ENCODE measurements around the gene YY1. TPM values are rescaled to one million over a fixed set of nuclear protein-coding genes. Genes with fewer than 3 reads are reported as not detected.

Gene YY1
- total and polyA plus RNA-seq, 2 of the 4 experiments (the other 2 are of a cell fraction) = 21.7 to 29.9 TPM

- CTCF ChIA-PET = no interaction called here
- Histone ChIP-seq H4K91ac (ENCODE audit: insufficient read depth, low read depth, low read length) (no peak overlapping the region), H2AK9ac (replicated peaks; ENCODE audit: low read depth, low read length, poor library complexity) (no peak overlapping the region), H2BK20ac (ENCODE audit: low read depth, low read length) (no peak overlapping the region), H3K23ac (ENCODE audit: low read depth, low read length) (no peak overlapping the region), H3K9me3 (ENCODE audit: control insufficient read depth, insufficient read depth, low read length) (no peaks in the 10 kb centered on the region), H3K79me1 (ENCODE audit: low read depth in 1 of 2, low read length in 2 of 2) (no peaks in the 10 kb centered on the region), H3K4me3 (ENCODE audit: insufficient read depth, low read depth, low read length) (no peak overlapping the region), H4K8ac (ENCODE audit: low read depth in 2 of 2, low read length in 2 of 2) (no peak overlapping the region), H3K9ac (ENCODE audit: low read depth, low read length) (no peak overlapping the region), H3K4me1 (ENCODE audit: control insufficient read depth, insufficient read depth, low read length) (peaks cover 4% of the 10 kb centered on the region), H4K20me1 (ENCODE audit: insufficient read depth, low read length) (no peaks in the 10 kb centered on the region), H2AK5ac (ENCODE audit: low read depth, low read length) (no peak overlapping the region), H3K36me3 (ENCODE audit: control insufficient read depth, insufficient read depth, low read length) (no peaks in the 10 kb centered on the region), H3K56ac (ENCODE audit: extremely low read depth, insufficient read depth, low read length) (no peak overlapping the region), H3K27me3 (ENCODE audit: control insufficient read depth, insufficient read depth, low read length) (no peaks in the 10 kb centered on the region), H3K4ac (ENCODE audit: low read depth, low read length) (no peak overlapping the region), H3K9me1 (ENCODE audit: insufficient read depth, low read length) (no peaks in the 10 kb centered on the region), H2BK5ac (ENCODE audit: low read depth, low read length, poor library complexity, severe bottlenecking) (no peak overlapping the region), H3K18ac (ENCODE audit: low read depth, low read length) (no peak overlapping the region), H4K5ac (ENCODE audit: low read depth, low read length) (no peak overlapping the region), H3K4me2 (ENCODE audit: low read depth, low read length) (no peak overlapping the region), H3K27ac (ENCODE audit: insufficient read depth, low read length) (no peak overlapping the region), H2BK120ac (ENCODE audit: low read depth, low read length) (no peak overlapping the region), H2AFZ (replicated peaks; ENCODE audit: low read length, poor library complexity) (no peak overlapping the region), H2BK15ac (ENCODE audit: low read depth, low read length) (no peak overlapping the region), H3K14ac (replicated peaks; ENCODE audit: low read depth, low read length) (no peak overlapping the region)
- no TSS peak for BruUV-seq (replicated peaks)
- intact Hi-C loops (cut with micrococcal nuclease) = no loop called here
- TF ChIP-seq CTCF (conservative IDR thresholded peaks at IDR 0.05; ENCODE audit: low read depth, low read length) (no peak), ELK1 (IDR thresholded peaks at IDR 0.05; ENCODE audit: borderline replicate concordance, low read depth, low read length) (no peak), CHD1 (IDR thresholded peaks at IDR 0.05; ENCODE audit: low read depth, low read length) (no peak), MAZ (IDR thresholded peaks at IDR 0.05; ENCODE audit: borderline replicate concordance, low read depth, low read length) (no peak)
- POLR2A ChIA-PET (ENCODE audit: unreplicated experiment) = no interaction called here
- WGBS, 2 experiments (ENCODE audit: extremely low coverage in 2 of 2, insufficient read length in 1 of 2) = no CpG with 5 or more reads among the region's 3 CpGs
- ATAC-seq (ENCODE audit: low read depth) (no peak), DNase-seq (no peak)
- dilution Hi-C loops (cut with HindIII; ENCODE audit: low sequenced_read_pairs, unreplicated experiment) = no loop called here
- in situ Hi-C loops (cut with MboI; ENCODE audit: low sequenced_read_pairs) = no loop called here
Observed at GRCh38 chr14:100200311-100200710, 38.6 kb upstream of the YY1 start.
